ENCODE data around the gene CCDC178.

DNA sequence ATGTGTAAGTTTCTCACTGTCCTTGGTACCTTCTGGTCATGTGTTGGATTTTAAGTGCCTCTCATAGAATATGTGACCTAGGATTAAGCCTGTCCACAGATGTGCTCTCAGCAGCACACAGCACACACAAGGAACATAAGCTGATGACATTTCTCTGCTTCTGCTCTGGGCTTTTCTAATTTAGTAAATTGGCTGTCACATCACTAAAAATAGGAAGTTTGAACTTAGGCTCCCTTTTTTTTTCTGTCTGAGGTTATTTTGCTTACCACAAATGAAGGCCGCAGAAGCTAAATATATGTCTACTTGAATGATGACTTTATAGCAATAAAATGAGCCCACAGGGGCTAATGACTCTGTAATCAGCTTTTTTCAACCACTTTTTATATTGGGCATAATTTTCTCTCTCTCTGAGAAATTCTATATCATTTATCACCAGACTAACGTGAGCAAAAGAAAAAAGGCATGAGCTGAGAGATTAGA lies 517.5 kb downstream of the CCDC178 start:
- TF ChIP-seq CTCF (IDR thresholded peaks at IDR 0.05; ENCODE audit: insufficient read depth, low read length, poor library complexity, severe bottlenecking) = no peak
- TF ChIP-seq EZH2phosphoT487 (conservative IDR thresholded peaks at IDR 0.05; ENCODE audit: low read length) = no peak

Data from SU-DHL-6 (cell line).